CD4-positive, alpha-beta memory T cell (primary cell): ENCODE results near the gene CENPK. TPM values are rescaled to one million over a fixed set of nuclear protein-coding genes. Genes with fewer than 3 reads are reported as not detected.

Source experiments
- CTCF ChIA-PET: fragments of 350-600 bp; sonication (Branson Sonifier 250); formaldehyde crosslinking; loops from one replicate; lab custom pipeline; 2021; ENCODE audit warnings: inconsistent platforms; ENCODE audit not compliant: partially characterized antibody; lab: Charles Lee
- POLR2A ChIA-PET: fragments of 350-600 bp; sonication (Branson Sonifier 250); formaldehyde crosslinking; loops from one replicate; lab custom pipeline; 2021; ENCODE audit not compliant: partially characterized antibody; lab: Charles Lee
- DNase-seq, 5 donors: peaks; one replicate each; pipeline versions ENCODE4 v3.0.0 to v3.0.0-alpha.2; 2020 to 2022; ENCODE audit warnings: mixed read lengths in 1 of 5
- H3K27ac ChIP-seq: one replicate; pipeline ENCODE4 v1.7.0; 2013; ENCODE audit warnings: low read depth, low read length
- H3K27me3 ChIP-seq: 2 replicates; pipeline ENCODE4 v1.7.0; 2013; ENCODE audit warnings: mild to moderate bottlenecking, low read length, moderate library complexity; ENCODE audit not compliant: insufficient read depth
- H3K36me3 ChIP-seq: 2 replicates; pipeline ENCODE4 v1.7.0; 2013; ENCODE audit warnings: mild to moderate bottlenecking, low read length, moderate library complexity; ENCODE audit not compliant: insufficient read depth
- H3K4me1 ChIP-seq: 2 replicates; pipeline ENCODE4 v1.7.0; 2013; ENCODE audit warnings: mild to moderate bottlenecking, low read length, moderate library complexity; ENCODE audit not compliant: insufficient read depth
- H3K4me3 ChIP-seq, 2 donors: one replicate each; pipeline ENCODE4 v1.7.0; 2013; ENCODE audit warnings: low read length in 2 of 2, mild to moderate bottlenecking in 1 of 2
- H3K9me3 ChIP-seq, 2 donors: one replicate each; pipeline ENCODE4 v1.7.0; 2013; ENCODE audit warnings: low read length in 2 of 2, control low read depth in 1 of 2; ENCODE audit not compliant: control insufficient read depth in 1 of 2
- H3K27ac Mint-ChIP-seq, 7 donors: one replicate each; pipeline ENCODE4 v1.8.0; 2020 to 2021; ENCODE audit warnings: mixed read lengths in 7 of 7, mild to moderate bottlenecking in 6 of 7, inconsistent platforms in 3 of 7, moderate library complexity in 3 of 7
- H3K27me3 Mint-ChIP-seq, 2 donors: one replicate each; pipeline ENCODE4 v1.8.0; 2020 to 2021; ENCODE audit warnings: mixed read lengths in 2 of 2
- H3K36me3 Mint-ChIP-seq, 2 donors: one replicate each; pipeline ENCODE4 v1.8.0; 2020 to 2021; ENCODE audit warnings: mixed read lengths in 2 of 2, inconsistent platforms in 1 of 2, mild to moderate bottlenecking in 1 of 2
- H3K4me1 Mint-ChIP-seq, 4 donors: one replicate each; pipeline ENCODE4 v1.8.0; 2020 to 2021; ENCODE audit warnings: mixed read lengths in 4 of 4, mild to moderate bottlenecking in 1 of 4
- H3K4me3 Mint-ChIP-seq, 8 donors: one replicate each; pipeline ENCODE4 v1.8.0; 2020 to 2021; ENCODE audit warnings: mixed read lengths in 8 of 8, mild to moderate bottlenecking in 7 of 8, moderate library complexity in 6 of 8, inconsistent platforms in 3 of 8
- H3K9me3 Mint-ChIP-seq, 8 donors: one replicate each; pipeline ENCODE4 v1.8.0; 2020 to 2021; ENCODE audit warnings: mixed read lengths in 8 of 8, mild to moderate bottlenecking in 5 of 8, inconsistent platforms in 3 of 8, moderate library complexity in 1 of 8
- intact Hi-C: fragments of 100-400 bp; cut with micrococcal nuclease; formaldehyde crosslinking; loops from one replicate; pipeline ENCODE4 v1.15.1; 2023
- polyA plus RNA-seq, 2 donors: library from polyadenylated mRNA; unstranded; fragments of 300-500 nt; fragmentation: Illumina TruSeq; gene quantifications; one replicate each; pipeline ENCODE4 v1.2.3, GENCODE V29; 2021
- total RNA-seq, 2 experiments: library from RNA; stranded (reverse); gene quantifications; one replicate each; pipeline ENCODE4 v1.2.3, GENCODE V29; 2021

CENPK gene
- total and polyA plus RNA-seq, 4 experiments from 2014 or later, result 6.7 to 30.7 (median 14.5) TPM

- peak in 4 of 5 donors; percentile 45 to 57 (median 52) for DNase-seq
- H3K27me3 ChIP-seq, result peaks cover 10% of the 10 kb centered on the region
- intact Hi-C loops, result loop anchor here (1.0 to 2.0 kb wide), 8 partner anchors 382 to 1255 kb away; partner anchors contain the start of genes CWC27 and SREK1IP1
- Mint-ChIP-seq H3K4me3 (peak overlapping the region in 3 of 8 donors; percentile 88 to 97 (median 94)), H3K27me3 (peaks cover 0 to 3% of the 10 kb centered on the region in 2 donors), H3K4me1 (peaks cover 5 to 22% (median 8%) of the 10 kb centered on the region in 4 donors), H3K9me3 (no peaks in the 10 kb centered on the region), H3K36me3 (peaks cover 0 to 14% of the 10 kb centered on the region in 2 donors), H3K27ac (peak overlapping the region; percentile 86 to 96 (median 93))
- H3K4me1 ChIP-seq, result peaks cover 27% of the 10 kb centered on the region
- H3K36me3 ChIP-seq, result no peaks in the 10 kb centered on the region
- peak overlapping the region; percentile 62 for H3K27ac ChIP-seq
- no peaks in the 10 kb centered on the region for H3K9me3 ChIP-seq
- ChIA-PET CTCF (interaction anchor here (0.6 to 5.5 kb wide), 28 partner anchors 13 to 848 kb away, joined by 3 to 73 read pairs (median 4); no protein-coding TSS in a partner anchor), POLR2A (interaction anchor here (1.2 to 4.4 kb wide), 6 partner anchors 79 to 673 kb away, joined by 5 to 42 read pairs (median 9); partner anchors contain the start of genes CENPK and PPWD1)
- peak overlapping the region; percentile 56 to 89 for H3K4me3 ChIP-seq
These were observed 79.2 kb downstream of the CENPK start for GRCh38 chr5:65483546-65484346.

GRCh38 chr5:65482736-65483545 lies 80.0 kb downstream of the CENPK start:
- Histone ChIP-seq H3K36me3 (no peaks in the 10 kb centered on the region), H3K4me1 (peaks cover 27% of the 10 kb centered on the region), H3K9me3 (no peaks in the 10 kb centered on the region), H3K4me3 (peak overlapping the region; percentile 56 to 89), H3K27me3 (peaks cover 10% of the 10 kb centered on the region), H3K27ac (peak overlapping the region; percentile 62)
- intact Hi-C loops, result loop anchor here (1.0 to 2.0 kb wide), 8 partner anchors 382 to 1254 kb away; partner anchors contain the start of genes CWC27 and SREK1IP1
- ChIA-PET POLR2A (interaction anchor here (0.6 to 4.4 kb wide), 10 partner anchors 80 to 1733 kb away, joined by 3 to 42 read pairs (median 6); partner anchors contain the start of genes CENPK, CWC27, PPWD1 and SREK1IP1), CTCF (interaction anchor here (0.6 to 5.5 kb wide), 37 partner anchors 9 to 849 kb away, joined by 3 to 73 read pairs (median 4); no protein-coding TSS in a partner anchor)
- peak; percentile 11 to 45 (median 34) for DNase-seq
- Mint-ChIP-seq H3K36me3 (peaks cover 0 to 14% of the 10 kb centered on the region in 2 donors), H3K9me3 (no peaks in the 10 kb centered on the region), H3K4me1 (peaks cover 5 to 22% (median 8%) of the 10 kb centered on the region in 4 donors), H3K27ac (peak overlapping the region; percentile 86 to 96 (median 93)), H3K27me3 (peaks cover 0 to 3% of the 10 kb centered on the region in 2 donors), H3K4me3 (peak overlapping the region in 3 of 8 donors; percentile 88 to 97 (median 94))

- Mint-ChIP-seq H3K4me1 (peaks cover 5 to 22% (median 8%) of the 10 kb centered on the region in 4 donors), H3K27me3 (peaks cover 0 to 3% of the 10 kb centered on the region in 2 donors), H3K36me3 (peaks cover 0 to 14% of the 10 kb centered on the region in 2 donors), H3K4me3 (peak overlapping the region in 3 of 8 donors; percentile 88 to 97 (median 94)), H3K9me3 (no peaks in the 10 kb centered on the region), H3K27ac (peak overlapping the region; percentile 86 to 96 (median 93))
- Histone ChIP-seq H3K27ac (peak overlapping the region; percentile 62), H3K4me3 (peak overlapping the region; percentile 56 to 63), H3K9me3 (no peaks in the 10 kb centered on the region), H3K36me3 (no peaks in the 10 kb centered on the region), H3K4me1 (peaks cover 27% of the 10 kb centered on the region), H3K27me3 (peaks cover 10% of the 10 kb centered on the region)
- CTCF ChIA-PET, result interaction anchor here (0.6 to 5.5 kb wide), 24 partner anchors 9 to 849 kb away, joined by 3 to 73 read pairs (median 6); no protein-coding TSS in a partner anchor
- POLR2A ChIA-PET, result interaction anchor here (0.6 to 4.4 kb wide), 7 partner anchors 80 to 1734 kb away, joined by 3 to 42 read pairs (median 7); partner anchors contain the start of genes CENPK, CWC27, PPWD1 and SREK1IP1
- peak in 2 of 5 donors; percentile 3 for DNase-seq
- intact Hi-C loops, result loop anchor here (2.0 kb wide), 3 partner anchors 446 to 1254 kb away; partner anchors contain the start of genes CWC27 and SREK1IP1
These were observed 80.7 kb downstream of the CENPK start for GRCh38 chr5:65482296-65482735.

GRCh38 chr5:65481635-65482295 lies 81.2 kb downstream of the CENPK start, which contains the start of gene ADAMTS6:
Gene ADAMTS6 (minus strand): TSS chr5:65481920. CDS start chr5:65473673, 8,247 bp downstream.
- Mint-ChIP-seq H3K36me3 (peaks cover 0 to 14% of the 10 kb centered on the region in 2 donors), H3K4me3 (peak within 1 kb of the TSS in 3 of 8 donors; percentile 88 to 97 (median 94)), H3K27me3 (peaks cover 0 to 3% of the 10 kb centered on the region in 2 donors), H3K27ac (peak within 1 kb of the TSS; percentile 86 to 96 (median 93)), H3K9me3 (no peaks in the 10 kb centered on the region), H3K4me1 (peaks cover 5 to 22% (median 8%) of the 10 kb centered on the region in 4 donors)
- intact Hi-C loops, result loop anchor here (2.0 kb wide), 3 partner anchors 445 to 1253 kb away; partner anchors contain the start of genes CWC27 and SREK1IP1
- DNase-seq, result peak; percentile 64 to 83 (median 69)
- Histone ChIP-seq H3K36me3 (no peaks in the 10 kb centered on the region), H3K4me3 (peak within 1 kb of the TSS; percentile 56 to 89), H3K4me1 (peaks cover 27% of the 10 kb centered on the region), H3K27ac (peak within 1 kb of the TSS; percentile 62), H3K9me3 (no peaks in the 10 kb centered on the region), H3K27me3 (peaks cover 10% of the 10 kb centered on the region)
- CTCF ChIA-PET, result interaction anchor here (0.9 to 5.5 kb wide), 18 partner anchors 9 to 848 kb away, joined by 3 to 73 read pairs (median 6); no protein-coding TSS in a partner anchor
- POLR2A ChIA-PET, result interaction anchor here (0.6 to 4.4 kb wide), 5 partner anchors 13 to 714 kb away, joined by 3 to 42 read pairs (median 7); partner anchors contain the start of genes CENPK, CWC27, PPWD1 and SREK1IP1

- CTCF ChIA-PET, result interaction anchor here (1.0 to 5.5 kb wide), 7 partner anchors 8 to 697 kb away, joined by 3 to 73 read pairs (median 12); no protein-coding TSS in a partner anchor
- peak in 1 of 5 donors; percentile 2 for DNase-seq
- H3K4me3 Mint-ChIP-seq, result peak overlapping the region in 3 of 8 donors; percentile 88 to 97 (median 94)
- H3K27ac Mint-ChIP-seq, result peak overlapping the region; percentile 86 to 96 (median 93)
- peaks cover 0 to 14% of the 10 kb centered on the region in 2 donors for H3K36me3 Mint-ChIP-seq
- Histone ChIP-seq H3K4me3 (peak overlapping the region; percentile 56 to 63), H3K4me1 (peaks cover 27% of the 10 kb centered on the region), H3K36me3 (no peaks in the 10 kb centered on the region), H3K27me3 (peaks cover 10% of the 10 kb centered on the region), H3K9me3 (no peaks in the 10 kb centered on the region), H3K27ac (peak overlapping the region; percentile 62)
- H3K27me3 Mint-ChIP-seq, result peaks cover 0 to 3% of the 10 kb centered on the region in 2 donors
- intact Hi-C loops, result no loop called here
- POLR2A ChIA-PET, result interaction anchor here (0.6 to 4.4 kb wide), 3 partner anchors 13 to 143 kb away, joined by 3 to 42 read pairs (median 7); partner anchors contain the start of genes CENPK, PPWD1 and TRIM23
- H3K4me1 Mint-ChIP-seq, result peaks cover 5 to 22% (median 8%) of the 10 kb centered on the region in 4 donors
- H3K9me3 Mint-ChIP-seq, result no peaks in the 10 kb centered on the region
These were observed 81.8 kb downstream of the CENPK start for GRCh38 chr5:65481171-65481581.
